ENCODE measurements around the gene CLEC3A.
A peak's percentile ranks its signal among the peaks of the same experiment; 100 is the strongest.
"Not testable (repeated sequence)": the region's sequence is repeated elsewhere in the genome, so short reads cannot be mapped to it uniquely, and the experiment has no call there.

Gene CLEC3A, protein sequence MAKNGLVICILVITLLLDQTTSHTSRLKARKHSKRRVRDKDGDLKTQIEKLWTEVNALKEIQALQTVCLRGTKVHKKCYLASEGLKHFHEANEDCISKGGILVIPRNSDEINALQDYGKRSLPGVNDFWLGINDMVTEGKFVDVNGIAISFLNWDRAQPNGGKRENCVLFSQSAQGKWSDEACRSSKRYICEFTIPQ

DNA sequence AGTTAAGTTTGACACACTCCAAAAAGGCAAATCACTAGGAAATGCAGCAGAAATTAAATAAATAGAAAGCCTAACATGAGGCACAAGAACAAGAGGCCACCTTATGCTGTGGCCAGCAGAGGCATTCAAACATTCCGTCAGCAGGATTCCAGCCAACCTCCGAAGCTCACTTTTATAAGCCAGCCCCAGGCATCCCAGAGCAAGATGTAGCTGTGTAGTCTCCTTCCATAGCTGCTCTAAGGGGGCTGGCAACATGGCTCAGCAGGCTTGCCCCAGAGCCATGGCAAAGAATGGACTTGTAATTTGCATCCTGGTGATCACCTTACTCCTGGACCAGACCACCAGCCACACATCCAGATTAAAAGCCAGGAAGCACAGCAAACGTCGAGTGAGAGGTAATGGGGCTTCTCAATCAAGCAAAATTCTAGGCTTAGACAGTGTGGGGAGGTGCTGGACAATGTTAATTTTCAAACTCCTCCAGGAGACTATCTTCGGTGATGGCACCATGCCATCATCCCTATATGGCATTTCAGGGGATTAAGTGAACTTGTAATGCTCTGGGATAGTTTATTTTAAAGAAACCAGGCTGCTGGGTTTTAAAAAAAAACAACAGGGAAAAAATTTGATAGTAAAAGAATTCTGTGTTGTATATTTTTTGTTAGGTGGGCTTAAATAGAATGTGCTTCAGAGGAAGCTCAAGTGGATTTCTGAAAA lies at the start of gene CLEC3A:
Gene CLEC3A, plus strand, starts transcription at position 202 of the 714 bp plus-strand sequence. Its CDS starts 79 bp downstream, at position 281.
- no peak for DNase-seq (ENCODE audit: low read depth)

DNA sequence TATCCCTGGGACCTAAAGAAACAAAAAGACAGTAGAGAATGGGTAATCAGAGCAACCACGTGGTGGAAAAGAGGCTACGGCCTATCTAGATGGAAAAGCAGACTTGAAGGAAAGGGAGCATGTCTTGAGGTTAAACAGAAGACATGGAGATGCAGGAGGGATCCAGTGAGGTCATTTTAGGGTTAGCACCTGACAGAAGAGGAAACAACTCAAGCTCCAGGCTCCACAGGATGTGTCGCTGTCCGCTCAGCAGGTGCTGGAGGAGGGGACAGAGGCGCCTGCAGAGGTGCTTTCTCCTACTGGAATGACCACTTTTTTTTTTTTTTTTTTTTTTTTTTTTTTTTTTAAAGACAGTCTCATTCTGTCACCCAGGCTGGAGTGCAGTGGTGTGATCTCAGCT lies 47.5 kb upstream of the CLEC3A start:
- no peak for DNase-seq (ENCODE audit: low read depth)

DNA sequence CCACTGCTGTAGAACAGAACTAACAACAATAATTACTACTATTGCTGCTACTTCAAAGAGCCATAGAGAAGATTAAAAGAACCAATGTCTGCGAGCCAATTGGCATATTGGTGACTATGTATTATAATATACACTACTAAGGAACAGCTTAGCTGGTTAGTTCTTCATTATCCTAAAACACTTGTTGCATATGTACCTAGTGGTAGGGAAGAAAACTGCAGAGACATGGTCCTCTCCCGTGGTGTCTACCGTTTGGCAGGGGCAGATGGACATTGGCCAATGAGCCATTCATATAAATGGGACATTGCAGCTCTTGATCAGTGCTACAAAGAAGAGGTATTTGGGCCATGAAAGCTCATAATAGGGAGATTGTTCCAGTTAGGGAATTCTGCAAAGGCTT lies 46.4 kb upstream of the CLEC3A start:
- no peak for DNase-seq (ENCODE audit: low read depth)

DNA sequence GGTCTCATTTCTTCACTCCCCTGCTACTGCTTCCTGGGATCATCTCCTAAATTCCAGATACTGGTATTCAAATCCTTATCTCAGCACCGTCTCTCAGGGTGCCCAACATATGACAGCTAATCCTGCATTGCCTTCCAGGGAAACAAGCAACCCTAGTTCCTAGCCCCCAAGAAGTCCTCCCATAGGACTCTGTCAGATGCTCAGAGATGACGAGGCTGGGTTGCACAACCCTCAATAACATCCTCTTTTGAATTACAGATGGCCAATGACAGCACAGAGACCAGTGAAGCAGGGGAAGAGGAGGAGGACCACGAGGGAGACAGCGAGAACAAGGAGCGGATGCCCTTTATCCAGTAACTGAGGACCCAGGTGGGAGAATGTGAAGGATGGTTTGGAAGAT lies 45.0 kb upstream of the CLEC3A start:
- no peak for DNase-seq (ENCODE audit: low read depth)

DNA sequence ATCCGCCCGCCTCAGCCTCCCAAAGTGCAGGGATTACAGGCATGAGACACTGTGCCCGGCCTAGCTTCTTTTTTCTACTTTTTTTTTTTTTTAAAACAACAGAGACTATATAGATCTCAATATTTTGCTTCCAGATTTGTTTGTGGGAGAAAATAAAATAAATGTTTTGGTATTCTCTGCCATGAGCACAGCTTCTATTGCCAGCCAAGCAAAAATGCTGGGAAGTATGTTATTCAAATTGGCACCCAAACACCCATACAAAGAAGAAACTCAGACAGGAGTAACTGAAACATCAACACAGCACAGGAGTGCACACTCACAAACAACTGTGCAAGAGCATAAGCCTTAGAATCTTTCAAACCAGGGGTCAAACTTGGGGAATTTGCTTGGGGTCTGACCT lies 37.2 kb upstream of the CLEC3A start:
- DNase-seq (ENCODE audit: low read depth): no peak

DNA sequence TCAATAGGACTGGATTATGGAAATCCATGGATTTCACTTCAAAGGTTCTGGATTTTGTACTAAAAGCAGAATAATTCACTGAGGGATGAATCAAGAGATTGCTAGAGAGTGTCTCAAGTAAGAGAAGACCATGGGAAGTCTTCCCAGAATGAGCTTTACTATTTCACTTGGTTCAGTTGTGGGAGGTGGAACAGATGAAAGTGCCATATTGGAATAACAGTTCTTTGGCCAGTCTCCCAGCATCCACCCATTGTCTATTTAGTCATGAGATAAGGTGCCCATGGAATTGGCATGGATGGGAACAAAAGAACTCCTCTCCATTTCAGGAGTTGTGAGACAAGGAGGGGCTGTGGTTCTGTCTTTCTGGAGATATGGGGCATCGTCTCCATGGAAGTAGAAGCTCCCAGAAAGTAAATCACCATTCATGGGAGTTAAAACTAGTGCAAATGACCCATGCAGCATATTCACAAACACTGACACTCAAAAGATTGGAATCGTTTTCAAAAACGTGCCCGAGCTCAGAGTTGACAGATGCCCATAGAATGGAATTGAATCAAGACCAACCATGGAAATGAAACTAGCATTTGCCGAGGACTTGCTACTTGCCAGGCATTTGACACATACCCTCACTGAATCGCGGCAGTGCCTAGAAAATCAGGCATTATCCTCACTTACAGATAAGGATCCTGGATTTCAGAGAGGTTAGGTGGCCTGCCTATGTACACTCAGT lies 36.2 kb upstream of the CLEC3A start:
- DNase-seq (ENCODE audit: low read depth): no peak

DNA sequence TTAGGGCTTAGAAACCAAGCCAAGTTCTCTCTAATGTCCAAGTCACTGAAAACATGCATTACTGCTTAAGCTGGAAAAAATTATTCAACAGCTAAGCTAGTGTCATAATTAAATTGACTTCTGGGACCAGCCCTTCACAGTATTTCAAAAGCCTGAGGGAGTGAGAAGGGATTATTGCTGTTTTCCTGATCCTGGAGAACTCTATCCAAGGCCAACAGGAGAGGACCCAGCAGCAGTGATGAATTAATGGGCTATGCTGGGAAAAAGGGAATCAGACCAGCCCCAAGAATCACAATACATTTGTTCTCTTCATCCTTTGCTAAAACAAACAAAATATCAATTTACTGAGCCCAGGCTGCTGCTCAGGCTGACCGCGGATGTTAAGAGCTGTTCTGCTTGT lies 34.5 kb upstream of the CLEC3A start:
- no peak for DNase-seq (ENCODE audit: low read depth)

DNA sequence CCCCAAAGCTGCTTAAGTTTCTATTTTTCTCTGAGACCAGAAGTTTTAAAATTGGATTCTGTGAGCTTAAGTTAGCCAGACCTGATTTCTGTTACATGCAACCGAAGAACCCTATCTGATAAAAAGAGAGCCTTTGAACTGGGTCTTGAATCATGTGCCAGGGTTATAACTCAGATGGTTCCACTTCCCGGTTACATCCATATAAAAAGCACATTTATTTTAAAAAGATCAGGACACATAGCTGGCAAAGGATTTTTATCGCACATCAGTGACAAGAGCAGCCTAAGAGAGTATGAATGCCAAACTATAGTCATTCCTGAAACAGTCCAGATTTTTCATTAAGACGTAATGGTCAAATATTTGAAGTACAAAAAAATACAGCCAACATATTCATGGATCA lies 32.5 kb upstream of the CLEC3A start:
- no peak for DNase-seq (ENCODE audit: low read depth)

DNA sequence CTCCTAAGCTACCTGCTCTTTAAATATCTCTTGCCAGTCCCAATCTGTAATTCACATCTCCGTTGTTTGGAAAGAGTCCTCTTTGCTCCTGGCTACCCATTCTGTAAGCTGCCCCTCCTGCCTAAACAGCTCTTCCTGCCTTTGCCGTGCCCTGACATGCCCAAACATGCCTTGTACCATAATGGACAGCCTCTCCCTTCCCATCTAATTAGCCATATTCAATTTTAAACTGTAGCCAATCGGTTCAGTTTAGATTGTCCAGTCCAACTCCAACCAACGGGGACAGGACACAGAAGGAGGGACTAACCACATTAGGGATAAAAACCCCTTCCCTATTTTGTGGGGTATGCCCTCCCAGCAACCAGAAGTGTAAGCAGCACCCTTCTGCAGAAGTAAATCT lies 30.6 kb upstream of the CLEC3A start:
- no peak for DNase-seq (ENCODE audit: low read depth)

DNA sequence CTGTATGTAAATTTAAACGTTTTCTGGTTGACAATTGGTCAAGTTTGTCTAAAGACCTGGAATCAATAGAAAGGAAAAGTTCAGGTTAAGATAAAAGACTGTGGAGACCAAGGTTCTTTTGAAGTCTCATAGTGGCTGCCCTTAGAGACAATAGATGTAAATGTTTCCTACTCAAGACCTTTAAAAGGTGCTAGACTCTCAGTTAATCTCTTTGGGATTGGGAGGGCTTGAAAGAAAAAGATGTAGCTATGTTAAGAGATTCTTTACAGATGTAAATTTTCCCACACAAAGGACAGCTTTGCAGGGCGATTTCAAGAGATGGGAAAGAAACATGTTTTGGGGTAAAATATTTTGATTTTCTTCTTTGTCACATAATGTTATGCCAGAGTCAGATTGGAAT lies 30.0 kb upstream of the CLEC3A start:
- DNase-seq (ENCODE audit: low read depth): not testable (repeated sequence)

DNA sequence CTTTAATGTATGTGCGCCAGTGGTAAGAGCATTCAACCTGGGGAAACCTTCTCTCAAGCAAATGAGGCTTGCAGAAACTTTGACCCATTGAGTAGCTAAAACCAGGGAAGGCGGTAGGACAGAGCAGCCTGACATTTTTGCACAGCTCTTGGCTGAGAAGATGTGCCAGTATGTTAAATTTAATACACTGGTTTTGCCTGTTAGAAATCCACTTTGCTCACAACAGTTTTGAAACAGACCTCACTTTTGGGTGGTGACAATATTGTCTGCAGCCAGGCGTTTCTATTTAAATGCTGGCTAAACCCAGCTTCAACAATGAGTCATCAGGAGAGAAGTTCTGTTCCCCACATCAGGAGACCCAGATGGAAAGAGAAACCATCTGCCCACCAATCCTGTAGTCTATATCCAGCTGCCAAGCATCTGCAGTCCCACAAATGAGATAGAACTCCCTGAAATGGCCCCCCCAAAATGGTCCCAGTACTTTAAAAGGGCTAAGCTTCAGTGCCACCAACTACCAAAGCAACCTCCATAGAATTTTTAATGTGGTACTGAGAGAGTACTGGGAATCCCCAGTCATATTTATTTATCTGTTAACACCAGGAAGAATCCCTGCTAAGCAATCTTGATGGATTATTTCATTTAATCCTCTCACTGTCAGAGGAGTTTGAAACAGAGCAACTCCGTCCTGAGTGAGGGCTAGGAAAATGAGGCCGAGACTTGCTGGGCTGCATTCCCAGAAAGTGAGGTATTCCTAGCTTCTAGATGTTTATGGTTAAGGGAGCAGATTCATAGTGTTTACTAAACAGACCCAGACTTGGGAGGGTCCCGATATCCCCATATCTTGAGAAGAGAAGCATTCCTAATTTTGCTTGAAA lies 29.0 kb upstream of the CLEC3A start:
- no peak for DNase-seq (ENCODE audit: low read depth)

DNA sequence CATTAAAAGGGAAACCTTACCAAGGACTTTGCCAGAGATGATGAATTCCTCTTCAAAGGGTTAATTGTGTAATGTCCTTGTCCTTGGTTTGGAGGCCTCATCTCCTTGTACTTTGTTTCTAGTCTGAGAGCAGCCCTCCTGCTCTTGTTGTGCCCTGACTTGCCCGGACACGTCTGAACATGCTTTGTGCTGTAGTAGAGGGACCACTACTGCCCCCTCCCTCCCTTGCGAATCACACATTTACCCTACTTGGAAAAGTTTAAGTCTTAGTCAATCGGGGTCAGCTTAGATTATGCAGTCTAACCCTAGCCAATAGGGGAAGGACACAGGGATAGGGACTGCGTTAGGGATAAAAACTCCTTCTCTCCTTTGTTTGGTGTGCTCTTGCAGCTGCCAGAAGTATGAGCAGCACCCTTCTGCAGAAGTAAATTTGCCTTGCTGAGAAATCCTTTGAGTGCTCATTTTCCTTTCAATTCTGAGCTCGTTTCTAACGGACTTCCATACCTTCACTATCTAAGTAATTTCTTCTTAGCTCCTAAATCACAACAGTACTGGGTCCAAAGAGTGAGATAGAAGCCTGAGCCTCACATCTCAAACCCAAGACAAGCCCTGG lies 26.4 kb upstream of the CLEC3A start:
- DNase-seq (ENCODE audit: low read depth): no peak

DNA sequence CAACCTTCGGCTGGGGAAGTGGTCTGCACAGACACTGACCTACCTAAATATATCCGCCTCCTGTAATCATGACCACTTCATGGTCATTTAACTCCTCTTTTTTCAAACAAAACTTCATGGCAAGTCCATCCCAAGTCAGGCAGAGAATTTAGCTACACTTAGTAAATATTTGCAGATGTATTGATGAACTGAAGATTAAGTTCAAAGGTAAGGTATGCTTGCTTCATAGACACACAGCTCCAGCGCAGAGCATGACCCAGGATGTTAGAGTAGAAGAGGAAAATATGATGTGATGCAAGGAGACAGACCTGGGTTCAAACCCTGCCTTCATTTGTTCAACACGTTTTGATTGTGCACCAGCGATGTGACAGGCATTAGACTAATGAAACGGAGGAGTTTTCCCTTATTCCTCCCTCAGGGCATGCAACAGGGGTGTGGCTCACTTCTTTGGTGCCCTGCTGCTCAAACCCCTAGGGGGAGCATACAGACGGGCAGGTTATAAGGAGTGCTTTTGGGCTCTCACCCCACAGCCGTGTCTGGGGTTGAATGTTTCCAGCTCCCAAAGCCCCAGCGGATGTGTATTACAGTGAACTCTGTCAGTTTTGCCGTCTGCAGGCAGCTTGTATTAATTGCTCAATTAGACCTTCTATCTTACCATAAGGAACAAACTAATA lies 23.9 kb upstream of the CLEC3A start:
- DNase-seq (ENCODE audit: low read depth): no peak

DNA sequence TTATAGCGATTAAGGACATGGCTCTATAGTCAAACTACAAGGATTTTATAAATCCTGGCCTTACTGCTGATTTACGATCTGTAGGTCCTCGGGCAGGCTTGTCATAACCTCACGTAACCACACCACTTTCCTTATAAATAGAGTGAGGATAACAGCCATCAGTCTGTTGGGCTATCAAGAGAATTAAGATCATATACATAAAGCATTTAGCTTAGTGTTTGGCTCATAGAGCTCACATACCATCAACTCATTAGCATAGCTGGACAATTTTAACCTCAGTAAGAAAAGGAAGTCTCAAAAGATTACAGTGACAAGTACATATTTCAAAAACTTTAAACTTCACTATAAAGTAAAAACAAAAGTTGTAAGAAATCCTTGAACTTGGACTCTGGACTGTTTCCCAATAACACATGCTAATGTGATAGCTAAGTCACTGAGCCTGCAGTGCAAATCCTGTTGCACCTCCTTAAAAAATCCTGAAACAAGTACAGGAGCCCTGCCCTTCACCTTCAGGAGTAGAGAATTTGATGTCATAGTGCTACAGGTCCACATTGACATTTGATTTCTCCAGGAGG lies 20.8 kb upstream of the CLEC3A start:
- no peak for DNase-seq (ENCODE audit: low read depth)

DNA sequence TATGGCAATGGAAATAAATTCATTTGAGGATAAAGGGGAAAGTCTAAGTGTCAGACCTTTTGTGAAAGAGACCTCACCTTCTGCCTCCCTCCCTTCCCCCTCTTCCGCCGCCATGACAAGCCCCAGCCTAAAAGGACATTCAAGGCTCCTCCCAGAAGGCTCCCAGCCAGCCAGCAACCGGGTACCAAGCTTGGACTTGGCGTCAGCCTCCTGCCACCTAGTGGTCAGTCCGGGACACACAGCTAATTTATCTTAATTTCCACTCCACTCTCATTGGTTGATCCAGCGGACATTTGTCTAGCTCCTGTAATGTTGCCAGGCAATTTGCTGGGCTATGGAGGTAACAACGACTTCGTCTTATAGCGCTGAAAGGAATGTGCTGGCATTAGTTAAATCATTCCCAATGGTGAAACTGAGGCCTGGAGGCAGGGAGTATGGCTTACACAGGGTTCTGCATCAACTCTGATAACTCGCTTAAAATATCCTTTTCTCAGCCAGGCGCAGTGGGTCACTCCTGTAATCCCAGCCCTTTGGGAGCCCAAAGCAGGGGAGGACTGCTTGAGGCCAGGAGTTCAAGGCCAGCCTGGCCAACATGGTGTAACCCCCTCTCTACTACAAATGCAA lies 19.3 kb upstream of the CLEC3A start:
- peak; percentile 25 for DNase-seq (ENCODE audit: low read depth)

DNA sequence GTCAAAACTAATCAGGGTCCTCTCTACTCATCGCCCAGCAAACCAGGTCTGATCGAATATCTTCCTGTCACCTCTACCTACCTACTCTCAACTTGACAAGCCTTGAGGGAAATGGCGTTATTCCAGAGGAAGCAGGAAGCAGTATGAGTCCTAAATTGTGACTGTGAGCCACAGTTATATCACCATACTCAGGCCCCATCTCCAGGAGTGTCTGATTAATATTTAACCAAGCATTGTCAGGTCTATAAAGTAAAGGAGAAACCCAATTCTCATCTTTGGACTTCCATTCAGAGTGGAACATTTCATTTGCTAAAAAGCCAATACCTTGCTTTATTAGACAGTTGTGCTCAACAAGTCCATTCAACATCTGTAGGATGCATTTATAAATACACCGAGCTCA lies 17.8 kb upstream of the CLEC3A start:
- no peak for DNase-seq (ENCODE audit: low read depth)

DNA sequence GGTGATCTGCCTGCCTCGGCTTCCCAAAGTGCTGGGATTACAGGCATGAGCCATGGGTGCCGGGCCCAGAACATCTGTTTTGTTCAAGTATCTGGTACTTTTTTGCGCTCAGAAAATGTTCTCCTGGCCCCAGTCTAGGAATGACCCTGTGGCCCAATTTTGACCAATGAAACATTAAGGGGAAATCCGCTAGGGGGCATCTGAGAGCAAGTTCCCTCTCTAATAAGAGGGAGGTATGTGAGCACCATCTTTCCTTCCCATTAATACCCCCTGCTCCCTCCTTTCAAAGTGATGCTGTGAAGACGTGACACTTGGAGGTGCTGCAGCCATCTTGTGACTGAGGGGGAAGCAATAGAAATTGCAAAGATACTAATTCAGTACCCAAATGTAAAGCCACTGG lies 16.5 kb upstream of the CLEC3A start:
- DNase-seq (ENCODE audit: low read depth): no peak

DNA sequence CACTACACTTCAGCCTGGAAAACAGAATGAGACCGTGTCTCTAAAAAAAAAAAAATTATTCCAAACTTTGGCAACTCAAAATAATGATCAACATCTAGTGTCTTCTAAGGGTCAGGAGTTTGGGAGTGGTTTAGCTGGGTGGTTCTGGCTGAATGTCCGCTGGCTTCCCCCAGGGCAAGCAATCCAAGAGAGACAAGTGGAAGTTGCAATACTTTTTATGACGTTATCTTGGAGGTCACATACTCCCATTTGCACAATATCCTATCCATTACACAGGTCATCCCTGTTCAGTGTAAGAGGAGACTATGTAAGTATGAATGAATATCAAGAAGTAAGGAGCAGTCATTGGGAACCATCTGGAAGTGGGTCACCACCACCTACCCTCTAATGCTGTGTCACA lies 15.2 kb upstream of the CLEC3A start:
- DNase-seq (ENCODE audit: low read depth): no peak

DNA sequence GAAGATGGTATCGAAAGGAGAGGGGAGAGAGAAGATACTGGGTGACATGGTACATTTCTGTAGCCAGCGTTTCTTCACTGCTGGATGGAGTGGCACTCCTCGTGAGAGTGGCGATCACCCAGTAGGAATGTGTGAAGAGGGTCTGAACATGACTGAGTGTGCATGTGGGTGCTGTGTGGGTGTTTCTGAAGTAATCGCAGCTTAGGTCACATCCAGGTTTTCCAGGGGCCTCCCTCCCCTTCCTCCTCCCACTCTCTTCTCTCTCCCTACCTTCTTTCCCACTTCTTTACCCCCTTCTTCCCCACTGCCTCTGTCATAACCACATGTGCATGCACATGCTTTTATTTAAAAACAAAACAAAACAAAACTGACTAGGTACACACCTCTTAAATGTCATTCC lies 1.8 kb downstream of the CLEC3A start:
- no peak for DNase-seq (ENCODE audit: low read depth)

DNA sequence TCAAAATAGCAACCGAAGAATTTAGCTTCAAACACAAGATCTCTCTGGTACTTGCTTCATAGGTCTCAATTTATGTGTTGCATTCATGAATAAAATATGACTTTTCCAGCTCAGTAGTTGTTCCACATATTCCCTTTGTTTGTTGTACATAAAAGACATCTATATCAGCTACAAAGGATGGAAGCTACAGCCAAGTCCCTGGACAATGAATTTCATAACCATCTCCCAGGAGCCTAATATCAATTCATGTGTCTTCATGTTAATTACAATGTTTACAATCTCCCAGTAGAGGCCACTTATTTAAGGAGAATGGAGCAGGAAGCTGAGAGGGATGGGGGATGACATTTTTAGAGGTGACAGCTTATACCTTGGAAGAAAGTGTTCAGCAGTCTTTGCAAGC lies 3.3 kb downstream of the CLEC3A start:
- DNase-seq (ENCODE audit: low read depth): no peak

DNA sequence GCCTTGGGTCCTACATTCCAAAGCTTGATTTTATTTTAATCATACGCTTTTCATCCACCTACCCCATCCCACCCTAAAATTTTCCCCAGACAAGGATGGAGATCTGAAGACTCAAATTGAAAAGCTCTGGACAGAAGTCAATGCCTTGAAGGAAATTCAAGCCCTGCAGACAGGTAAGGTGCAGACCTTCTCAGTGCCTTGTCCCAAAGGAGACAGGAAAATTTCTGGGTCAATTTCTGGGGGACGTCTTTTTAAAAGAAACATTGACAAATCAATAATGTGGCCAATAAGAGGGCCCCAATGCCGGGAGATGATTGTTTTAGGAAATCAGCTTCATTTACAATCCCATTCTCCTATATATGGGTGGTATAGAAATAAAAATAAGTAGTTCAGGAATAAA lies 5.7 kb downstream of the CLEC3A start:
- no peak for DNase-seq (ENCODE audit: low read depth)

All from activated T-helper 1 cell treated with Interleukin-2 at 50 U/mL for 16 hours (primary cell).